Left ventricle myocardium inferior (tissue), 1 donor: ENCODE measurements around the gene MAPK8. TPM values are rescaled to one million over a fixed set of nuclear protein-coding genes. Genes with fewer than 3 reads are reported as not detected.
"Not testable (repeated sequence)": the region's sequence is repeated elsewhere in the genome, so short reads cannot be mapped to it uniquely, and the experiment has no call there.

Experiments
- DNase-seq: peaks from one replicate; pipeline ENCODE4 v3.0.0-alpha.2; 2020
- H3K27ac ChIP-seq: fragments of 200-600 bp; replicated peaks from 2 replicates; pipeline ENCODE4 v1.8.0; 2021
- H3K27me3 ChIP-seq: fragments of 200-600 bp; 2 replicates; pipeline ENCODE4 v1.8.0; 2021; ENCODE audit warnings: low read depth
- H3K36me3 ChIP-seq: fragments of 200-600 bp; 2 replicates; pipeline ENCODE4 v1.8.0; 2021
- H3K4me1 ChIP-seq: fragments of 200-600 bp; 2 replicates; pipeline ENCODE4 v1.8.0; 2021
- H3K4me3 ChIP-seq: fragments of 200-600 bp; 2 replicates; pipeline ENCODE4 v1.8.0; 2021; ENCODE audit warnings: mild to moderate bottlenecking, moderate library complexity
- H3K9me3 ChIP-seq: fragments of 200-600 bp; replicated peaks from 2 replicates; pipeline ENCODE4 v1.8.0; 2021
- CTCF ChIP-seq: fragments of 200-600 bp; IDR thresholded peaks from 2 replicates; pipeline ENCODE4 v1.8.0; 2021; ENCODE audit warnings: antibody characterized with exemption, mild to moderate bottlenecking, borderline replicate concordance
- intact Hi-C: fragments of 100-400 bp; cut with micrococcal nuclease; formaldehyde crosslinking; loops from one replicate; pipeline ENCODE4 v1.11.0; 2022
- total RNA-seq: library from RNA; stranded (reverse); fragmentation: NEBNext Ultra II Directional; extraction: Animal tissue kit (Norgen Biotek cat#: 25700); gene quantifications from one replicate; pipeline ENCODE4 v1.2.1, GENCODE V29; 2021
- donor health status: DM: no; HTN: yes; CAD: no; lungs with severe emphysema.

MAPK8 gene
- total RNA-seq, 1 donor from 2014 or later = 32.7 TPM

GRCh38 chr10:48414778-48415177, 108.3 kb downstream of the MAPK8 start:
- TF ChIP-seq CTCF = no peak
- Histone ChIP-seq H3K27ac (peak overlapping the region; percentile 21), H3K27me3 (no peaks in the 10 kb centered on the region), H3K4me3 (no peak overlapping the region), H3K9me3 (peaks cover 15% of the 10 kb centered on the region), H3K4me1 (peaks cover 11% of the 10 kb centered on the region), H3K36me3 (peaks cover 35% of the 10 kb centered on the region)
- DNase-seq = no peak
- intact Hi-C loops = no loop called here

- H3K27ac ChIP-seq = no peak overlapping the region
- peaks cover 15% of the 10 kb centered on the region for H3K9me3 ChIP-seq
- H3K36me3 ChIP-seq = peaks cover 23% of the 10 kb centered on the region
- H3K4me3 ChIP-seq = no peak overlapping the region
- no peak for TF ChIP-seq CTCF
- DNase-seq = no peak
- intact Hi-C loops = no loop called here
- no peaks in the 10 kb centered on the region for H3K27me3 ChIP-seq
- H3K4me1 ChIP-seq = peaks cover 11% of the 10 kb centered on the region
Measured at GRCh38 chr10:48416584-48417232, 110.2 kb downstream of the MAPK8 start.

GRCh38 chr10:48417374-48417773, 110.9 kb downstream of the MAPK8 start:
- TF ChIP-seq CTCF = no peak
- peaks cover 9% of the 10 kb centered on the region for H3K9me3 ChIP-seq
- DNase-seq = no peak
- no peak overlapping the region for H3K27ac ChIP-seq
- intact Hi-C loops = no loop called here
- peaks cover 16% of the 10 kb centered on the region for H3K36me3 ChIP-seq
- H3K4me1 ChIP-seq = peaks cover 11% of the 10 kb centered on the region
- H3K27me3 ChIP-seq = no peaks in the 10 kb centered on the region
- no peak overlapping the region for H3K4me3 ChIP-seq

GRCh38 chr10:48418189-48418788, 111.8 kb downstream of the MAPK8 start:
- no peak overlapping the region for H3K27ac ChIP-seq
- H3K4me3 ChIP-seq = no peak overlapping the region
- H3K27me3 ChIP-seq = no peaks in the 10 kb centered on the region
- no peak for TF ChIP-seq CTCF
- intact Hi-C loops = no loop called here
- H3K4me1 ChIP-seq = peaks cover 11% of the 10 kb centered on the region
- no peak for DNase-seq
- H3K36me3 ChIP-seq = peaks cover 7% of the 10 kb centered on the region
- no peaks in the 10 kb centered on the region for H3K9me3 ChIP-seq

- TF ChIP-seq CTCF = no peak
- no peaks in the 10 kb centered on the region for H3K9me3 ChIP-seq
- no peak for DNase-seq
- H3K27me3 ChIP-seq = no peaks in the 10 kb centered on the region
- intact Hi-C loops = no loop called here
- H3K36me3 ChIP-seq = peaks cover 6% of the 10 kb centered on the region
- H3K4me3 ChIP-seq = no peak overlapping the region
- peaks cover 9% of the 10 kb centered on the region for H3K4me1 ChIP-seq
- H3K27ac ChIP-seq = no peak overlapping the region
Measured at GRCh38 chr10:48419714-48420113, 113.2 kb downstream of the MAPK8 start.

- H3K27ac ChIP-seq, intact Hi-C loops, H3K27me3 ChIP-seq, H3K4me1 ChIP-seq, DNase-seq, H3K9me3 ChIP-seq, H3K4me3 ChIP-seq: not testable (repeated sequence)
- peaks cover 17% of the 10 kb centered on the region for H3K36me3 ChIP-seq
Measured at GRCh38 chr10:48421862-48422261, 115.4 kb downstream of the MAPK8 start.
